HG03378 (cell line): Measurements from ENCODE around the gene CTU2.

Experiments used
- ATAC-seq: cut with Tn5 transposase; IDR thresholded peaks from one replicate; pipeline ENCODE4 v1.9.1; 2021; ENCODE audit warnings: mild to moderate bottlenecking, moderate library complexity; ENCODE audit not compliant: unreplicated experiment

The CTU2 gene

GRCh38 chr16:88759976-88760350 lies 53.7 kb downstream of the CTU2 start:
- no peak for ATAC-seq

- no peak for ATAC-seq
These were observed 54.3 kb downstream of the CTU2 start for GRCh38 chr16:88760424-88761142.

- no peak for ATAC-seq
These were observed 54.8 kb downstream of the CTU2 start for GRCh38 chr16:88761143-88761534.

GRCh38 chr16:88761830-88762229 lies 55.5 kb downstream of the CTU2 start:
- ATAC-seq: no peak

GRCh38 chr16:88762258-88762870 lies 56.1 kb downstream of the CTU2 start:
- ATAC-seq: no peak

- no peak for ATAC-seq
These were observed 56.6 kb downstream of the CTU2 start for GRCh38 chr16:88762941-88763340.

- ATAC-seq: no peak
These were observed 57.3 kb downstream of the CTU2 start for GRCh38 chr16:88763502-88764053.

GRCh38 chr16:88764080-88764479 lies 57.8 kb downstream of the CTU2 start:
- no peak for ATAC-seq

- no peak for ATAC-seq
These were observed 58.6 kb downstream of the CTU2 start for GRCh38 chr16:88764913-88765349.
